A549 (cell line): Measurements from ENCODE around the gene NRXN3.

Experiments used
- CEBPB ChIP-seq, 2 experiments: fragments of >200 bp in 1 of 2; sonication (Bioruptor Twin) in 1 of 2; formaldehyde crosslinking in 1 of 2; IDR thresholded peaks; 2 replicates each; pipeline ENCODE4 v1.6.1; 2012 to 2016
- CHD2 ChIP-seq: fragments of 150-350 bp; IDR thresholded peaks from 2 replicates; pipeline ENCODE4 v1.6.1; 2014; ENCODE audit warnings: low read length; ENCODE audit not compliant: partially characterized antibody
- HOXA7 ChIP-seq: fragments of 250-450 bp; sonication (Bioruptor Pico); IDR thresholded peaks from 2 replicates; pipeline ENCODE4 v1.5.0; 2020; ENCODE audit warnings: mild to moderate bottlenecking, moderate library complexity
- MAZ ChIP-seq: fragments of 150-350 bp; IDR thresholded peaks from 2 replicates; pipeline ENCODE4 v1.6.1; 2014; ENCODE audit warnings: antibody characterized with exemption, low read depth, low read length, borderline replicate concordance
- MYC ChIP-seq: IDR thresholded peaks from 2 replicates; pipeline ENCODE4 v1.6.1; 2012; ENCODE audit warnings: mild to moderate bottlenecking, inconsistent platforms, low read length, improper control_type of control experiment, borderline replicate concordance
- POLR2A ChIP-seq: IDR thresholded peaks from 2 replicates; pipeline ENCODE4 v1.6.1; 2012; ENCODE audit warnings: mild to moderate bottlenecking, low read length
- ZFP36 ChIP-seq: fragments of 450-650 bp; IDR thresholded peaks from 2 replicates; pipeline ENCODE4 v1.6.1; 2014; ENCODE audit warnings: borderline replicate concordance; ENCODE audit not compliant: partially characterized antibody
- TF ChIP-seq, protein P1 (sequence below): fragments of >200 bp; sonication (Bioruptor Twin); formaldehyde crosslinking; IDR thresholded peaks from 3 replicates; pipeline ENCODE4 v1.5.1; 2016
- TF ChIP-seq, protein P2 (sequence below): fragments of 200-600 bp; sonication (generic); IDR thresholded peaks from 2 replicates; pipeline ENCODE4 v1.6.1; 2016; ENCODE audit warnings: antibody characterized with exemption, mild to moderate bottlenecking, moderate library complexity
- TF ChIP-seq, protein P3 (sequence below): fragments of 450-650 bp; IDR thresholded peaks from 2 replicates; pipeline ENCODE4 v1.6.1; 2014; ENCODE audit warnings: antibody characterized with exemption
- TF ChIP-seq, protein P4 (sequence below): fragments of 150-350 bp; IDR thresholded peaks from 2 replicates; pipeline ENCODE4 v1.6.1; 2014; ENCODE audit warnings: low read depth, mild to moderate bottlenecking, low read length

DNA sequence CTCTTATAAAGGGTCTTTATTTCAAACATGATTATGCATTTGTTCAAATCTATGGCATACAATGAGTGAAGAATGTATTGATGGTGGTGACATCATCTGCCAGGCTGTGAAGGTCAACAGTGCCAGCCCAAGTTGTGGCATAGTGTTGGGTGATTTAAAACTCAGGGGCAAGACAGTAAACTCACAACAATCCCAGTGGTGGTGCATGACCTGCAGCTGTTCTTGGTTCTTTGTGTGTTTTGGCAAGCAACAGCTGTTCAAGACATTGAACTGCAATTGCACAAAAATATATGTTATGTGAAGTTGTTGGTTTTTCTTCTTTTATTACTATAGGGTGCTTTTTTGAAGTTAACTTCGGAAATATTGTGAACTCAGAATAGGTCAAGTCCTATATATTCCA is 851.6 kb downstream of the NRXN3 start:
- TF ChIP-seq, protein P1, sequence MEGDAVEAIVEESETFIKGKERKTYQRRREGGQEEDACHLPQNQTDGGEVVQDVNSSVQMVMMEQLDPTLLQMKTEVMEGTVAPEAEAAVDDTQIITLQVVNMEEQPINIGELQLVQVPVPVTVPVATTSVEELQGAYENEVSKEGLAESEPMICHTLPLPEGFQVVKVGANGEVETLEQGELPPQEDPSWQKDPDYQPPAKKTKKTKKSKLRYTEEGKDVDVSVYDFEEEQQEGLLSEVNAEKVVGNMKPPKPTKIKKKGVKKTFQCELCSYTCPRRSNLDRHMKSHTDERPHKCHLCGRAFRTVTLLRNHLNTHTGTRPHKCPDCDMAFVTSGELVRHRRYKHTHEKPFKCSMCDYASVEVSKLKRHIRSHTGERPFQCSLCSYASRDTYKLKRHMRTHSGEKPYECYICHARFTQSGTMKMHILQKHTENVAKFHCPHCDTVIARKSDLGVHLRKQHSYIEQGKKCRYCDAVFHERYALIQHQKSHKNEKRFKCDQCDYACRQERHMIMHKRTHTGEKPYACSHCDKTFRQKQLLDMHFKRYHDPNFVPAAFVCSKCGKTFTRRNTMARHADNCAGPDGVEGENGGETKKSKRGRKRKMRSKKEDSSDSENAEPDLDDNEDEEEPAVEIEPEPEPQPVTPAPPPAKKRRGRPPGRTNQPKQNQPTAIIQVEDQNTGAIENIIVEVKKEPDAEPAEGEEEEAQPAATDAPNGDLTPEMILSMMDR = no peak
- TF ChIP-seq, protein P2, sequence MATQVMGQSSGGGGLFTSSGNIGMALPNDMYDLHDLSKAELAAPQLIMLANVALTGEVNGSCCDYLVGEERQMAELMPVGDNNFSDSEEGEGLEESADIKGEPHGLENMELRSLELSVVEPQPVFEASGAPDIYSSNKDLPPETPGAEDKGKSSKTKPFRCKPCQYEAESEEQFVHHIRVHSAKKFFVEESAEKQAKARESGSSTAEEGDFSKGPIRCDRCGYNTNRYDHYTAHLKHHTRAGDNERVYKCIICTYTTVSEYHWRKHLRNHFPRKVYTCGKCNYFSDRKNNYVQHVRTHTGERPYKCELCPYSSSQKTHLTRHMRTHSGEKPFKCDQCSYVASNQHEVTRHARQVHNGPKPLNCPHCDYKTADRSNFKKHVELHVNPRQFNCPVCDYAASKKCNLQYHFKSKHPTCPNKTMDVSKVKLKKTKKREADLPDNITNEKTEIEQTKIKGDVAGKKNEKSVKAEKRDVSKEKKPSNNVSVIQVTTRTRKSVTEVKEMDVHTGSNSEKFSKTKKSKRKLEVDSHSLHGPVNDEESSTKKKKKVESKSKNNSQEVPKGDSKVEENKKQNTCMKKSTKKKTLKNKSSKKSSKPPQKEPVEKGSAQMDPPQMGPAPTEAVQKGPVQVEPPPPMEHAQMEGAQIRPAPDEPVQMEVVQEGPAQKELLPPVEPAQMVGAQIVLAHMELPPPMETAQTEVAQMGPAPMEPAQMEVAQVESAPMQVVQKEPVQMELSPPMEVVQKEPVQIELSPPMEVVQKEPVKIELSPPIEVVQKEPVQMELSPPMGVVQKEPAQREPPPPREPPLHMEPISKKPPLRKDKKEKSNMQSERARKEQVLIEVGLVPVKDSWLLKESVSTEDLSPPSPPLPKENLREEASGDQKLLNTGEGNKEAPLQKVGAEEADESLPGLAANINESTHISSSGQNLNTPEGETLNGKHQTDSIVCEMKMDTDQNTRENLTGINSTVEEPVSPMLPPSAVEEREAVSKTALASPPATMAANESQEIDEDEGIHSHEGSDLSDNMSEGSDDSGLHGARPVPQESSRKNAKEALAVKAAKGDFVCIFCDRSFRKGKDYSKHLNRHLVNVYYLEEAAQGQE = no peak
- TF ChIP-seq, protein P3, sequence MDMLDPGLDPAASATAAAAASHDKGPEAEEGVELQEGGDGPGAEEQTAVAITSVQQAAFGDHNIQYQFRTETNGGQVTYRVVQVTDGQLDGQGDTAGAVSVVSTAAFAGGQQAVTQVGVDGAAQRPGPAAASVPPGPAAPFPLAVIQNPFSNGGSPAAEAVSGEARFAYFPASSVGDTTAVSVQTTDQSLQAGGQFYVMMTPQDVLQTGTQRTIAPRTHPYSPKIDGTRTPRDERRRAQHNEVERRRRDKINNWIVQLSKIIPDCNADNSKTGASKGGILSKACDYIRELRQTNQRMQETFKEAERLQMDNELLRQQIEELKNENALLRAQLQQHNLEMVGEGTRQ = no peak
- TF ChIP-seq ZFP36 (no peak), CEBPB (IDR thresholded peaks at IDR 0.05) (no peak), MAZ (no peak), POLR2A (no peak), CHD2 (no peak), MYC (no peak), HOXA7 (CRISPR knock-in tag) (no peak)
- TF ChIP-seq, protein P4, sequence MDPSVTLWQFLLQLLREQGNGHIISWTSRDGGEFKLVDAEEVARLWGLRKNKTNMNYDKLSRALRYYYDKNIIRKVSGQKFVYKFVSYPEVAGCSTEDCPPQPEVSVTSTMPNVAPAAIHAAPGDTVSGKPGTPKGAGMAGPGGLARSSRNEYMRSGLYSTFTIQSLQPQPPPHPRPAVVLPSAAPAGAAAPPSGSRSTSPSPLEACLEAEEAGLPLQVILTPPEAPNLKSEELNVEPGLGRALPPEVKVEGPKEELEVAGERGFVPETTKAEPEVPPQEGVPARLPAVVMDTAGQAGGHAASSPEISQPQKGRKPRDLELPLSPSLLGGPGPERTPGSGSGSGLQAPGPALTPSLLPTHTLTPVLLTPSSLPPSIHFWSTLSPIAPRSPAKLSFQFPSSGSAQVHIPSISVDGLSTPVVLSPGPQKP = no peak
